GM18951 (cell line): ENCODE results near the gene INHBB.

Experiments
- POLR2A ChIP-seq: IDR thresholded peaks from 4 replicates; pipeline ENCODE4 v1.6.1; 2011; ENCODE audit warnings: mild to moderate bottlenecking; ENCODE audit not compliant: insufficient read length, insufficient read depth; ENCODE audit errors: extremely low read depth
- in situ Hi-C: fragments of 300-500 bp; cut with MboI; formaldehyde crosslinking; loops from one replicate; pipeline ENCODE4 v1.12.0; 2022; ENCODE audit warnings: low sequenced_read_pairs, mixed read lengths, inconsistent platforms; ENCODE audit not compliant: unreplicated experiment

Gene INHBB

DNA sequence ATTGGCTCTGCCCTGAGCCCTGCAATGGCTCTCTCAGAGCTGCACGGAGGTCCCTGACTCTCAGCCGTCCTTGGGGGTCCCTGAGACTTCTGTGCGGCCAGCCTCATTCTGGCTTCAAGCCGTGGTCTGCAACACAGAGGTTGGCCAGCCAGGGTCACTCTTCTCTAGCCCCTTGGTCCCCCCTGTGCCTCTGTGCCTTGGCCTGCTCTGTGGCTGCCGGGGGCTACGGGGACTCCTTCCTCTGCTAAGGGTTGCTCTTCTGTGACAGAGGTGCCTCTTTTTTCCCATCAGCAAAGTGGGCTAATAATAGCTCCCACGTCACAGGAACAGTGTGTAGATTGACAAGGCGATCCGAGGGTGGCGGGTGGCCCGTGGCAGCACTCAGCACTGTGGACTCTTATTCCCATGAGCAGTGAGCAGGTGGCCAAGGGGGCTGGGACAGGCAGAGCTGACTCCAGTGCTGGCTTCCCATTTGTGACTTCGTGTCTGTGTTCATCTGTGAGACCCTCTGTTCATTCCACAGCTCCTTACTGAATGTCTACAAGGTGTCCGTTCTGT is 19.4 kb downstream of the INHBB start:
- in situ Hi-C loops: no loop called here
- TF ChIP-seq POLR2A: no peak

DNA sequence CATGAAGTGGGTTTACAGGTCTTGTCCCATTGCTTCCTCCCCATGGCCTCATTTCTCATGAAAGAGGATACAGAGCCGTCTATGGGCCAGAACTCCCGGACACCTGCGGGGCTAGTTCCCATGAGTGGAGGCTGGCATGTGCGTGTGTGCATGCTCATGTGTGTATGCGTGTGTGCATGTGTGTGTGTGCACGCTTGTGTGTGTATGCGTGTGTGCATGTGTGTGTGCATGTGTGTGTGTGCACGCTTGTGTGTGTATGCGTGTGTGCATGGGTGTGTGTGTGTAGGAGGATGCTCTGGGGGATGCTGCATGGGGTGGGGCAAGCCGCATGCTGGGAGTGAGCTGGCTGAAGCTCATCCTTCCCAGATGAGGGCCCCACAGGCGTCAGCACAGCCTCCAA is 20.8 kb downstream of the INHBB start:
- in situ Hi-C loops: no loop called here
- no peak for TF ChIP-seq POLR2A

DNA sequence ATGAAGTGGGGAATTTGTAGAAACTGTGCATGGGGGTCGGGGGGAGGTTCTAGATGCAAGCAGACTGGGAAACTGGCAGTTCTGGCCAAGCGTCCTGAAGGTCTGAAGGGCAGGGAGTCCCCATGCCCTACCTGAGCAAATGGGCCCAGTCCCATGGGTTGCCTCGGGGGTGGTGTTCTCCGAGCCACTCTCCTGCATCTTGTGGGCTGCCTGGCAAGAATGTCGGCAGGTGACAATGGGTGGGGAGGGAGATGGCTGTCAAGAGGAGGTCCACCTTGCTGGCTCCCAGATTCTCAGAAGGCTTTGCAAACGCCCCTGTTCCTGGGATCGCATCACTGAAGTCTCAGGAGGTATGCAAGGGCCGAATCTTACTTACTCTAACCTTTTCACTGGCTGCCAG is 21.3 kb downstream of the INHBB start:
- no peak for TF ChIP-seq POLR2A
- in situ Hi-C loops: no loop called here

DNA sequence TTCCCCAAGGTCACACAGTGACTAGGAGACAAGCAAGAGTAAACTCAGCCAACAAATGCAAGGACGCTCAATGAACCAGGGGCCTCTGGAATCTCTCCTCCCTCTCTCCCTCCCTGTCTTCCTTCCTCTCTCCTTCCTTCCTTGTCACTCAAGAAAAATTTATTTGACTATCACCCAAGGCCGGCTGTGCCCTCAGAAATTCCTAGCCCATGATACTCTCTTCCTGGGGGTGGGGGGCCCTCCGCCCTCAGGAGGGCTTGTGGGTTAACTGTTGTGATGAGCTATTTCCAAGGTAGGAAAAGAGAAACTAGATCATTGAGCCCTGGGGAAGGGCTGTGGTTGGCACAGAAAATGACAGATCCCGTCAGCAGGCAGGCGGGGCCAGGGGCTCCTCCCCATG is 21.7 kb downstream of the INHBB start:
- no peak for TF ChIP-seq POLR2A
- in situ Hi-C loops: no loop called here

DNA sequence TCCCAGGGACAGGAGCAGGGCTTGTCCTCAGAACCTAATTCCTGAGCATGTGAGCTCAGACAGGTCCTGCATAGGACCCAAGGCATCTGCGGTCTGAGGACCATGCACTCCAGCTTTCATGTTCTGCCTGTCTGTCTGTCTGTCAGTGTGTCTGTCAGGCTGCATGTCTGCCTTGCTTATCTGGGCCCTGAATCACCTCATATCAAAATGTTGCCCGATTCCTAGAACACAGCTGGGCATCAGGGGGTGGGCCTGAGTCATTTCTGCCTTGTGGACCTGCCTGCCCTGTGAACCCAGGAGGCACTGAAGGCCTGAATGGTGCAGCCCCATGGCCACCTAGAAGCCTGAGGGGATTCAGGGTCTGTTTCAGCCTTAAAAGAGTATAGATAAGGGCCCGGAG is 22.1 kb downstream of the INHBB start:
- TF ChIP-seq POLR2A: no peak
- in situ Hi-C loops: no loop called here

DNA sequence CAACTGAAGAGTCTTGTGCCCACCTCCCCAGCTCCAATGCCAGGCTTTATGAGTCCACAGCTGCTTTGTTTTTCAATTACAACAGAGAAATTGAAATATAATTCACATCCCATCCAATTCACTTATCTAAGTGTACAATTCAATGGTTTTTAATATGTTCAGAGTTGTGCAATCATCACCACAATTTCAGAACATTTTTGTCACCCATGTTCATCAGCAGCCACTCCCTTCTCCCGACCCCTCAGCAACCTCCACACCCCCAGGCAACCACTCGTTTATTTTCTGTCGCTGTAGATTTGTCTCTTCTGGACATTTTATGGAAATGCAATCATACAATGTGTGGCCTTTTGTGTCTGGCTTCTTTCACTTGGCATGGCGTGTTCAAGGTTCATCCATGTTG is 23.3 kb downstream of the INHBB start:
- no peak for TF ChIP-seq POLR2A
- in situ Hi-C loops: no loop called here

DNA sequence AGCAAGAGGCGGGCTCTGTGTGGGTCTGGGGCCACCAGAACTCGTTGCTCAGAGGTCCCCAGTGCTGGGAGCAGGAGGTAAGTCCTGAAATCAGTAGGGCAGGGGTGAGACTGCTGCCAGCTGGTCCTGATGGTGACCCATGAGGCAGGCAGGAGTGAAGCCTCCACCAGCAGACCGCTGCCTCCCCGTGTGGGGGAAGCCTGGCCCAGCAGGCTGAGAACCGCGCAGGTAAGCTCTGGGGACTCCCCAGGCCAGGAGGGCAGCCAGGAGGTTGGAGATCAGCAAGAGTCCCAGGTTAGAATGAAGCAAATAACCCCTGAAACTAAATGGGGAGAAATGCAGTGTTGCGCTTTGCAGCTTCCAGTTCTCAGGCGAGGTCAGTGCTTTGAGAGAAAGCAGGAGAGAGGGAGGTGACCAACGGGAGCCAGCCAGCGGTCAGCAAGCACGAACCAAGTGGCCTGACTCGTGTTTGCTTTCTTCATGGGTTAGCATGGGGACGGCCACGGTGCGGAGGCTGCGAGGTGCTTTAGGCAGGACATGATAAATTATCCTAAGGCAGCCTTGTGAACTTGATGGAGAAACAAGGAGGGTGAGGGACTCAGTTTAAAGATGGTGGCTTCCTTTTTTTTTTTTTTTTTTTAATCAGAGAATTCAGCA is 26.2 kb downstream of the INHBB start:
- TF ChIP-seq POLR2A: no peak
- in situ Hi-C loops: no loop called here

DNA sequence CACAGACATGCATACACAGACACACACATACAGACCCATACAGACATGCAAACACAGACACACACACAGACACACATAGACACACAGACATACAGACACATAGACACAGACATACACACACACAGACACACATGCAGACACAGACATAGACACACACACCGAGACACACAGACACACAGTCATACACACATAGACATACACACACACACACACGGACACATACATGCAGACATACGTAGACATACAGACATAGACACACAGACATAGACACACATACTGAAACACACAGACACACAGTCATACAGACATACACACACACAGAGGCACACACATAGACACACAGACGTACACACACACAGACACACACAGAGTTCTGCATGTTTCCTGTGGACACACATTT is 26.9 kb downstream of the INHBB start:
- no peak for TF ChIP-seq POLR2A
- in situ Hi-C loops: no loop called here

DNA sequence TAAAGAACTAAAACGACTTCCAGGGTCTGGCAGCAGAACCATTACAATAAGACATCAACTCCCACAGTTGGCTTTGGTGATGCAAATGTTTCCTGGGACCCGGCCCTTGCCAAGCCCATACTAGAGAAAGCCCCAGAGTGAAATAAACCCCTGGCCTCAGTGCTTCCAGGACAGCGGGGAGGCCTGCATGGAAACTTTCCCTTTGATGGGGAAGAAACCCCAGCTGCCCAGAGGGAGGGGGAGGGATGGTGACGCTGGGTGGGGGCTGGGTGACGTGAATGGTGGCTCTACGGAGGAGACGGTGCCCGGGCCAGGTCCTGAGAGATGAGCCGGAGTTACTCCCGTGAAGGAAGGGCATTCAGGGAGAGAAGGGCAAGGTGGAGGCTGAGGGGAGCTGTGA is 27.5 kb downstream of the INHBB start:
- in situ Hi-C loops: no loop called here
- no peak for TF ChIP-seq POLR2A

DNA sequence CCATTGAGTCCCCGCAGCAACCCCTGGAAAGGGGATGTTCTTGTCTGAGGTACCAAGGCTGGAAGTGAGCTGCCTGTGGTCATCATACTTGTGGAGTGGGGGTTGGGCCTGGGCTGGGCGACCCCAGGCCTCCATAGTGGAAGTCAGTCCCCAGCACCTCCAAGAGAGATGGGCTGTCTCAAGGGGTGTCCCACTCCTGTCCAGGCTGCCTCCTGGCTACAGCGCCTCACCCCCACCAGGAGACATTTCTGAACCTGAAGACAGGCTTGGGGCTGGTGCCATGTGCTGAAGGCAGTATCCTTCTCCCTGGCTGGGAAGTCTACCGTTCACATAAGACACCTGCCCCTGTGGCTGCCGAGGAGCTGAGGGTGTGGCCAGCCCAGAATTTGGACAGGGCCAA is 28.9 kb downstream of the INHBB start:
- in situ Hi-C loops: no loop called here
- no peak for TF ChIP-seq POLR2A

DNA sequence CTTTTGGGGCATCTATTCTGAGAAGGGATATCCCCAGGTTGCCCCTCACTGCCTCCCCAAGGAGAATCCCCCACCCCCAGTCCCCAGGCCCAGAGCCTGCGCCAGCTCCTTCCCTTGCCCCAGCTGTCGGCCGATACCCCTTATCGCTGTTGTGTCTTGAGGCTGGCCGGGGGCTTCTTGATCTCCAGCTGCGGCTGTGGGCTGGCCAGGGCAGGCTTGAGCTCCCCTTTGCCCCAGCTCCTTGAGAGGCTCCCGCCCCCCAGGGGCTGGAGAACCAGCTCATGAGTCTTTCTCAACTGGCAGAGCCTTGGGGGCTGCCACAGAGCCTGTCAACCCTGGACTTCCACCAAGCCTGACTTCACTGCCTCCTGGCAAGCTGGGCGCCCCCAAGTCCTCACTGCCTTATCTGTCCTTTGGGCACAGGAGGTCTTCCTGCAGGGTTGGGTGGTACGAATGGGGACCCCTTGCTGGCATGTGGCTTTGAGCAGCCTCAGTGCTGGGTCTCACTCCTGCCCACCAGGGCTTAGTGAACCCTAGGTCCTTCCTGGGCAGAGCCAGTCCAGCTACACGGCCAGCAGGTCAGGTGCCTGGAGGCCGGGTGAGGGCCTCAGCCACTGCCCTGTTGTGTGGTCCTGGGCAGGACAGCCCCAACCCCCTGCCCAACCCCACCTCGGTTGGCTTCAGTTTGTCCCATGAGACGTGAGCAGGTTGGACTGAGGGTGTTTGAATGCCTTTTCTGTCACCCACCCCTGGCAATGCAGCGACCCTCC is 29.5 kb downstream of the INHBB start:
- no peak for TF ChIP-seq POLR2A
- in situ Hi-C loops: no loop called here

DNA sequence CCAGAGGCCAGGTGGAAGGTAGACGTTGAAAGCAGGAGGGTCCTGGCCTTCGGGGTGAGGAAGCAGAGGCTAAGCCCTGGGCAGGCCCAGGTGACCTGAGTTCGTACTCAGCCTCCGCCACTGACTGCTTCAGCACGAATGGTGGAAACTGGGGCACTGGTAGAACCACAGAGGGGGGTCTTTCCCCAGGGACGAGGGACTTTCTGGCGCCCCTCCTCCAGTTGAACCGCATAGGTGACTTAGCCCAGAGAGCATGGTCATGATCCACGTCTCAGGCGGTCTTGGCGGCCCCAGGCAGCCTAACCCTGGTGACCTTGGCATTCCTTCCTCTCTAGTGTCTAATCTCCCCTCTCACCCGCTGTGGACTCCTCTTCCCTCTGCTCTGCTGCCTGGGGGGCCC is 30.2 kb downstream of the INHBB start:
- in situ Hi-C loops: no loop called here

DNA sequence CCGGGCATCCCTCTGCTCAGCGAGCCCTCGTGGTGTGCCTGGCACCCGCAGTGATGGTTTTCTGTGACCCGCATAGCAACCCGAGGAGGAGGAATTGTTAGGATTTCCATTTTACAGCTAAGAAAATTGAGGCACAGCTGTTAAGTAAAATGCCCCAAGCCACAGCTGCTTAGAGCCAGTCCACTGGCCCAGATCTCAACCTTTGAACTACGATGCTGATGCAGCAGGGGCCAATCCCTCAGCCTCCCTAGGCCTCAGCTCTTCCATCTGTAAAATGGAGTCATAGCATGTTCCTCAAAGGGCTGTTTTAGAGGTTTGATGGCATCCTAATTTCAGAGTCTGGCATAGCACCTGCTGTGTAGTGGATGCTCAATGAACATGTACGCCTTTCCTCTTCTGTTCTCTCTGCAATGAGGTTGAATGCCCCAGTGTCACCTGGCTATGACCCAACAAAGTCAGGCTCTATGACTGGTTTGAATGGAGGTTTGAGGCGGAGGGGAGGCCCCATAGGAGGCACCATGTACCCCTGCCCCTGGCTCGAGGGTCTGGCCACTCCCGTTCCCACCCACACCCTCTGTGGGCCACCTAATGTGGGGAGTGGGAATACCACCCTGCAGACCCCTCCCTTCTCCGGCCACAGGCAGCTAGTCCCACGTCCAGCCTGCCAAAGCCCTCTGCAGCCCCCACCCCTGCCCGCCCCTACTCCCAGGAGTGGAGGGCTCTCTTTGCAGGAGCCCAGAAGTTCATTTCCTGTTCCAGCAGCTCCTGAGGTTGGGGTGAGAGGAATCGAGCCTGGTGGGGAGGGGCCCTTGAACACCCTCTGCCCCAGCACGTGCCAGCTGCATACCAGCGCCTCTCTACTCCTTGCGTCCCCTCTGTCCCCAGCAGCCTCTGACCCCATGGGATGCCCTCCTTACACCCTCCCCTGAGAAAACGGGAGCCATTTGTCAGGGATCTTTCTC is 31.0 kb downstream of the INHBB start:
- TF ChIP-seq POLR2A: no peak
- in situ Hi-C loops: no loop called here

More for the DNA sequence above, 30.2 kb downstream of the INHBB start:
- no peak for TF ChIP-seq POLR2A

DNA sequence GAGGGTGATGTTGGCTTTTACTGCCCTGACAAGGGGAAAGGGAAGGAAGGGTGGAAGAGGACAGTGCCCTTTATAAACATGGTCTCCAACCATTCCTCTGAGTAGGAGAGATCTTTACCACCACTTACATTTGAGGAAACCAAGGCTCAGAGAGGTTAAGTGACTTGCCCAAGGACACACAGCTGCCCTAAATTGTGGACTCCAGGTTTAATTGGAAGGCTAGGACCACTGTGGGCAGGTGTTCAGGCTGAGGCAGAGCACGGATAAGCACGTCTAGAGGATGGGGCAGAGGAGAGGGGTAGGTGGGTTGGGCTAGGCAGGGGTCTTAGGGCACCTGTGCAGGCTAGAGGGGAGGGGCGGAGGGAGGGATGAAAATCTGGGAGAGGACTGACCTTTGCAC is 32.7 kb downstream of the INHBB start:
- no peak for TF ChIP-seq POLR2A
- in situ Hi-C loops: no loop called here
